Kidney (tissue), 14 donors: ENCODE data around the gene PHC1. TPM values are rescaled to one million over a fixed set of nuclear protein-coding genes. Genes with fewer than 3 reads are reported as not detected.

Source experiments
- DNase-seq, 5 donors: peaks; one replicate each; pipeline ENCODE4 v3.0.0-alpha.2; 2013 to 2020
- FAIRE-seq: peaks from 2 replicates; lab custom pipeline; 2012; peaks lifted over from hg19 to GRCh38; lab: Jason Lieb, UNC
- H3K27ac ChIP-seq, 2 donors: one replicate each; pipeline ENCODE4 v1.7.0; 2013; ENCODE audit warnings: low read depth in 2 of 2, low read length in 2 of 2, inconsistent platforms in 1 of 2
- H3K27me3 ChIP-seq: one replicate; pipeline ENCODE4 v1.7.1; 2013; ENCODE audit warnings: low read length, inconsistent platforms; ENCODE audit not compliant: control insufficient read depth, insufficient read depth
- H3K36me3 ChIP-seq, 3 donors: one replicate each; pipeline versions ENCODE4 v1.7.0 to v1.7.1; 2013; ENCODE audit warnings: low read length in 3 of 3, control low read depth in 1 of 3, inconsistent platforms in 1 of 3; ENCODE audit not compliant: insufficient read depth in 3 of 3, control insufficient read depth in 2 of 3
- H3K4me1 ChIP-seq, 3 donors: one replicate each; pipeline versions ENCODE4 v1.7.0 to v1.7.1; 2013; ENCODE audit warnings: low read length in 3 of 3, inconsistent platforms in 1 of 3, low read depth in 1 of 3; ENCODE audit not compliant: control insufficient read depth in 2 of 3, insufficient read depth in 2 of 3
- H3K4me3 ChIP-seq, 3 donors: one replicate each; pipeline versions ENCODE4 v1.7.0 to v1.8.1; 2013; ENCODE audit warnings: low read length in 3 of 3, control low read depth in 1 of 3, inconsistent platforms in 1 of 3
- H3K9ac ChIP-seq, 3 donors: one replicate each; pipeline versions ENCODE4 v1.7.0 to v1.7.1; 2013; ENCODE audit warnings: low read length in 3 of 3, control low read depth in 1 of 3, inconsistent platforms in 1 of 3
- H3K9me3 ChIP-seq, 3 donors: one replicate each; pipeline versions ENCODE4 v1.7.0 to v1.7.1; 2013; ENCODE audit warnings: low read length in 3 of 3, control low read depth in 1 of 3, inconsistent platforms in 1 of 3; ENCODE audit not compliant: control insufficient read depth in 2 of 3, insufficient read depth in 1 of 3
- intact Hi-C: fragments of 100-400 bp; cut with DNase I; formaldehyde crosslinking; loops from one replicate; pipeline ENCODE4 v1.11.1; 2022
- polyA plus RNA-seq: library from polyadenylated mRNA; stranded (reverse); fragments of 350-450 nt; fragmentation: Illumina TruSeq; extraction: RNeasy Lipid Tissue Mini Kit (QIAGEN cat#74804); gene quantifications from one replicate; pipeline ENCODE4 v1.2.3, GENCODE V29; 2014; ENCODE audit warnings: low read depth, low replicate concordance; ENCODE audit not compliant: insufficient read depth
- total RNA-seq: library from RNA; stranded (reverse); fragmentation: NEBNext Ultra II Directional; extraction: Animal tissue kit (Norgen Biotek cat#: 25700); gene quantifications from one replicate; pipeline ENCODE4 v1.2.1, GENCODE V29; 2021
- TF ChIP-seq, protein P1 (sequence below): IDR thresholded peaks from 3 replicates; pipeline ENCODE4 v1.5.1; 2012; ENCODE audit warnings: mild to moderate bottlenecking, moderate library complexity, borderline replicate concordance; ENCODE audit not compliant: insufficient read depth; ENCODE audit errors: extremely low read depth
- donor health status: control.
- donor health status: control.
- donor health status: control.
- donor health status: control.
- donor health status: control.
- donor health status: DM: yes; HTN: yes; CAD: no.
- donor health status: Normal renal cell carcinoma (clear cell type).

The PHC1 gene
- total and polyA plus RNA-seq, 2 donors from 2014 or later: 12.5 to 41.0 TPM

GRCh38 chr12:8886502-8887284 is 27.6 kb upstream of the PHC1 start:
- Histone ChIP-seq H3K4me1 (no peaks in the 10 kb centered on the region), H3K9ac (no peak overlapping the region), H3K9me3 (no peaks in the 10 kb centered on the region), H3K27me3 (no peaks in the 10 kb centered on the region), H3K27ac (no peak overlapping the region), H3K4me3 (no peak overlapping the region), H3K36me3 (no peaks in the 10 kb centered on the region)
- DNase-seq: no peak
- TF ChIP-seq, protein P1, sequence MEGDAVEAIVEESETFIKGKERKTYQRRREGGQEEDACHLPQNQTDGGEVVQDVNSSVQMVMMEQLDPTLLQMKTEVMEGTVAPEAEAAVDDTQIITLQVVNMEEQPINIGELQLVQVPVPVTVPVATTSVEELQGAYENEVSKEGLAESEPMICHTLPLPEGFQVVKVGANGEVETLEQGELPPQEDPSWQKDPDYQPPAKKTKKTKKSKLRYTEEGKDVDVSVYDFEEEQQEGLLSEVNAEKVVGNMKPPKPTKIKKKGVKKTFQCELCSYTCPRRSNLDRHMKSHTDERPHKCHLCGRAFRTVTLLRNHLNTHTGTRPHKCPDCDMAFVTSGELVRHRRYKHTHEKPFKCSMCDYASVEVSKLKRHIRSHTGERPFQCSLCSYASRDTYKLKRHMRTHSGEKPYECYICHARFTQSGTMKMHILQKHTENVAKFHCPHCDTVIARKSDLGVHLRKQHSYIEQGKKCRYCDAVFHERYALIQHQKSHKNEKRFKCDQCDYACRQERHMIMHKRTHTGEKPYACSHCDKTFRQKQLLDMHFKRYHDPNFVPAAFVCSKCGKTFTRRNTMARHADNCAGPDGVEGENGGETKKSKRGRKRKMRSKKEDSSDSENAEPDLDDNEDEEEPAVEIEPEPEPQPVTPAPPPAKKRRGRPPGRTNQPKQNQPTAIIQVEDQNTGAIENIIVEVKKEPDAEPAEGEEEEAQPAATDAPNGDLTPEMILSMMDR: no peak
- FAIRE-seq: no peak
- intact Hi-C loops: no loop called here

GRCh38 chr12:8887285-8887715 is 27.0 kb upstream of the PHC1 start:
- Histone ChIP-seq H3K27me3 (no peaks in the 10 kb centered on the region), H3K4me3 (no peak overlapping the region), H3K27ac (no peak overlapping the region), H3K36me3 (no peaks in the 10 kb centered on the region), H3K9ac (no peak overlapping the region), H3K4me1 (no peaks in the 10 kb centered on the region), H3K9me3 (no peaks in the 10 kb centered on the region)
- FAIRE-seq: no peak
- TF ChIP-seq, protein P1: no peak
- intact Hi-C loops: no loop called here
- DNase-seq: peak in 1 of 5 donors; percentile 8

GRCh38 chr12:8890313-8891085 is 23.8 kb upstream of the PHC1 start:
- Histone ChIP-seq H3K27ac (no peak overlapping the region), H3K9me3 (no peaks in the 10 kb centered on the region), H3K4me1 (no peaks in the 10 kb centered on the region), H3K9ac (peak overlapping the region; percentile 55 to 92 (median 76)), H3K4me3 (peak overlapping the region; percentile 73 to 95 (median 95)), H3K36me3 (no peaks in the 10 kb centered on the region), H3K27me3 (no peaks in the 10 kb centered on the region)
- TF ChIP-seq, protein P1: peak; percentile 87
- intact Hi-C loops: no loop called here
- FAIRE-seq (peak; percentile 42), DNase-seq (peak in 4 of 5 donors; percentile 66 to 89 (median 76))
